ENCODE data around the gene VAV1.

GRCh38 chr19:6754653-6755463 is 17.6 kb upstream of the VAV1 start:
- TF ChIP-seq PRDM4 (tag by site-specific recombination; IDR thresholded peaks at IDR 0.05) (no peak), CTCF (tag by site-specific recombination; IDR thresholded peaks at IDR 0.05) (no peak), ZNF776 (tag by site-specific recombination; IDR thresholded peaks at IDR 0.05; ENCODE audit: borderline replicate concordance) (no peak), ZFP3 (tag by site-specific recombination; IDR thresholded peaks at IDR 0.05; ENCODE audit: low read depth) (no peak), ZFP69B (tag by site-specific recombination; IDR thresholded peaks at IDR 0.05) (no peak)

Data from HEK293 (cell line).